GM12878 (cell line): ENCODE results near the gene MARVELD3. TPM values are rescaled to one million over a fixed set of nuclear protein-coding genes. Genes with fewer than 3 reads are reported as not detected.

Source experiments
- FOS ChIP-seq: IDR thresholded peaks from 3 replicates; pipeline ENCODE4 v1.6.1; 2011; ENCODE audit warnings: borderline replicate concordance; ENCODE audit not compliant: insufficient read length; ENCODE audit errors: extremely low read depth
- ZBTB11 ChIP-seq: fragments of 450-650 bp; formaldehyde crosslinking; IDR thresholded peaks from 2 replicates; pipeline ENCODE4 v1.5.0; 2022; ENCODE audit warnings: mild to moderate bottlenecking, missing genetic modification characterization
- ZNF217 ChIP-seq: fragments of 450-650 bp; IDR thresholded peaks from 2 replicates; pipeline ENCODE4 v1.6.1; 2017; ENCODE audit warnings: antibody characterized with exemption, mild to moderate bottlenecking
- ZNF687 ChIP-seq: fragments of 450-650 bp; IDR thresholded peaks from 2 replicates; pipeline ENCODE4 v1.6.1; 2017; ENCODE audit warnings: mild to moderate bottlenecking, moderate library complexity
- polyA plus RNA-seq, 11 experiments: library from polyadenylated mRNA; depleted of rRNA in 4 of 11; unstranded in 6 of 11; stranded (reverse) in 5 of 11; fragments of >200 nt; fragmentation: Nextera tagmentation in 4 of 11; fragmentation: Illumina TruSeq in 1 of 11; extraction: Ambion mirVana in 4 of 11; extraction: Trizol in 1 of 11; gene quantifications; 1 replicate in 1 of 11; 2 replicates in 10 of 11; pipeline versions ENCODE4 v1.2.1 to v1.2.3, GENCODE V29; 2011 to 2016; ENCODE audit warnings: inconsistent platforms in 2 of 11, missing spikeins in 2 of 11, low read depth in 1 of 11
- total RNA-seq, 4 experiments: library from RNA; depleted of rRNA in 3 of 4; stranded (reverse); fragments of >200 nt in 3 of 4; fragmentation: Illumina TruSeq in 1 of 4; extraction: Trizol in 1 of 4; gene quantifications; 2 replicates each; pipeline versions ENCODE4 v1.2.1 to v1.2.3, GENCODE V29; 2013 to 2021

The MARVELD3 gene
- total and polyA plus RNA-seq, 10 of the 15 experiments (the other 5 are each of a cell fraction or from before 2014, with no cell fraction given): 0.03 to 0.18 (median 0.09) TPM; not detected in 4

GRCh38 chr16:71627731-71628181, 1.8 kb downstream of the MARVELD3 start (continued):
- no peak for TF ChIP-seq ZBTB11 (CRISPR knock-in tag)
- no peak for TF ChIP-seq ZNF687
- TF ChIP-seq ZNF217: no peak
- no peak for TF ChIP-seq FOS
